NCI-H1105 (cell line): ENCODE results near the gene NALCN.

Source experiments
- DNase-seq: peaks from one replicate; lab custom pipeline; 2025; lab: John Stamatoyannopoulos, UW

Gene NALCN

GRCh38 chr13:101025519-101025918 is 390.8 kb downstream of the NALCN start:
- no peak for DNase-seq

- no peak for DNase-seq
These were observed 397.2 kb downstream of the NALCN start for GRCh38 chr13:101019126-101019525.

GRCh38 chr13:101018720-101019119 is 397.6 kb downstream of the NALCN start:
- DNase-seq: no peak

- DNase-seq: no peak
These were observed 399.0 kb downstream of the NALCN start for GRCh38 chr13:101017123-101017872.

- no peak for DNase-seq
These were observed 399.8 kb downstream of the NALCN start for GRCh38 chr13:101016475-101016874.

GRCh38 chr13:101013245-101013644 is 403.1 kb downstream of the NALCN start:
- DNase-seq: no peak

GRCh38 chr13:101010100-101010499 is 406.2 kb downstream of the NALCN start:
- no peak for DNase-seq

- DNase-seq: no peak
These were observed 409.1 kb downstream of the NALCN start for GRCh38 chr13:101007245-101007644.
